ENCODE results near the gene RHOJ.

GRCh38 chr14:63257299-63257698 lies 53.1 kb downstream of the RHOJ start:
- TF ChIP-seq CTCF (IDR thresholded peaks at IDR 0.05 in 2 of 3, conservative IDR thresholded peaks at IDR 0.05 in 1 of 3; ENCODE audit: insufficient read depth in 2 of 3, low read depth in 1 of 3, low read length in 3 of 3) (no peak), CBX5 (IDR thresholded peaks at IDR 0.05; ENCODE audit: borderline replicate concordance, low read depth) (no peak), SIN3A (IDR thresholded peaks at IDR 0.05; ENCODE audit: borderline replicate concordance in 2 of 2, control insufficient read depth in 1 of 2, low read depth in 2 of 2, low read length in 2 of 2) (no peak), ATF7 (IDR thresholded peaks at IDR 0.05) (no peak), TFAP4 (CRISPR knock-in tag; IDR thresholded peaks at IDR 0.05; ENCODE audit: borderline replicate concordance) (no peak)
- TF ChIP-seq, protein P1, sequence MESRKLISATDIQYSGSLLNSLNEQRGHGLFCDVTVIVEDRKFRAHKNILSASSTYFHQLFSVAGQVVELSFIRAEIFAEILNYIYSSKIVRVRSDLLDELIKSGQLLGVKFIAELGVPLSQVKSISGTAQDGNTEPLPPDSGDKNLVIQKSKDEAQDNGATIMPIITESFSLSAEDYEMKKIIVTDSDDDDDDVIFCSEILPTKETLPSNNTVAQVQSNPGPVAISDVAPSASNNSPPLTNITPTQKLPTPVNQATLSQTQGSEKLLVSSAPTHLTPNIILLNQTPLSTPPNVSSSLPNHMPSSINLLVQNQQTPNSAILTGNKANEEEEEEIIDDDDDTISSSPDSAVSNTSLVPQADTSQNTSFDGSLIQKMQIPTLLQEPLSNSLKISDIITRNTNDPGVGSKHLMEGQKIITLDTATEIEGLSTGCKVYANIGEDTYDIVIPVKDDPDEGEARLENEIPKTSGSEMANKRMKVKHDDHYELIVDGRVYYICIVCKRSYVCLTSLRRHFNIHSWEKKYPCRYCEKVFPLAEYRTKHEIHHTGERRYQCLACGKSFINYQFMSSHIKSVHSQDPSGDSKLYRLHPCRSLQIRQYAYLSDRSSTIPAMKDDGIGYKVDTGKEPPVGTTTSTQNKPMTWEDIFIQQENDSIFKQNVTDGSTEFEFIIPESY (CRISPR knock-in tag; IDR thresholded peaks at IDR 0.05) = no peak
